Activated CD4-positive, alpha-beta T cell treated with anti-CD3 and anti-CD28 coated beads, Interleukin-2, amount 50 U/mL, for 16 hours (primary cell): ENCODE results near the gene KIF13A.

Experiments used
- DNase-seq: peaks from one replicate; pipeline ENCODE4 v3.0.0-alpha.2; 2020

KIF13A gene

GRCh38 chr6:17712576-17712975 is 274.9 kb downstream of the KIF13A start:
- DNase-seq, result no peak

- no peak for DNase-seq
Measured at GRCh38 chr6:17710331-17710730, 277.1 kb downstream of the KIF13A start.

- no peak for DNase-seq
Measured at GRCh38 chr6:17709476-17709875, 278.0 kb downstream of the KIF13A start.
